ENCODE results near the gene AP1S1. TPM values are rescaled to one million over a fixed set of nuclear protein-coding genes. Genes with fewer than 3 reads are reported as not detected.
A peak's percentile ranks its signal among the peaks of the same experiment; 100 is the strongest.

AP1S1 gene
- polyA plus RNA-seq, 2 of the 4 experiments (the other 2 are of a cell fraction): 107 to 181 TPM

GRCh38 chr7:101108961-101109360, 45.3 kb upstream of the AP1S1 start (continued):
- no peak for TF ChIP-seq TP53 (CRISPR knock-in tag; IDR thresholded peaks at IDR 0.05)
- TF ChIP-seq GATA3 (IDR thresholded peaks at IDR 0.05; ENCODE audit: borderline replicate concordance): no peak
- no peak for TF ChIP-seq MYC (IDR thresholded peaks at IDR 0.05; ENCODE audit: borderline replicate concordance, low read length)
- no peak for TF ChIP-seq ESRRA (IDR thresholded peaks at IDR 0.05; ENCODE audit: borderline replicate concordance, low read length)

DNA sequence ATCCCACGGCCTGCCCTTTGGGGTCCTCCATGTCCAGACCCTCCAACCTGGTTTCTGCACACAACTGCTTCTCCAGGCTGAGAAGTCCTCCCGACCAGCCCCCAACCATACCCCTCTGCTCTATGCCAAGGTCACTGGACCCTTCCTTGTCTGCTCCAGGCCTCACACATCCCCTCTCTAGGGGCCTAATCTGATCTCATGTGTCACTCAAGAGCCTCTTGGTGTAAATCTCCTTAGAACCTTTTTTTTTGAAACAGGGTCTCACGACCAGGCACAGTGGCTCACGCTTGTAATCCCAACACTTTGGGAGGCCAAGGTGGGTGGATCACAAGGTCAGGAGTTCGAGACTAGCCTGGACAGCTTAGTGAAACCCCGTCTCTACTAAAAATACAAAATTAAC, 44.9 kb upstream of the AP1S1 start:
- H3K4me1 ChIP-seq: peaks cover 36% of the 10 kb centered on the region
- H3K4me2 ChIP-seq: peak overlapping the region; percentile 33; the same call in 1 of the 3 replicates
- ChIA-PET POLR2A (interaction anchor here (0.5 to 1.7 kb wide), 5 partner anchors 8 to 29 kb away, joined by 3 to 14 read pairs (median 5); partner anchors contain the start of gene SERPINE1), CTCF (interaction anchor here (0.6 to 20.0 kb wide), 4 partner anchors 9 to 206 kb away, joined by 3 to 600 read pairs (median 6); partner anchors contain the start of gene SERPINE1)
- TF ChIP-seq ZC3H11A (IDR thresholded peaks at IDR 0.05): no peak
- TF ChIP-seq NR3C1 (IDR thresholded peaks at IDR 0.05): no peak
- TF ChIP-seq NPAS2 (CRISPR knock-in tag; IDR thresholded peaks at IDR 0.05; ENCODE audit: borderline replicate concordance): no peak
- TF ChIP-seq SMC3 (IDR thresholded peaks at IDR 0.05): no peak
- no peak for TF ChIP-seq HOXB5 (CRISPR knock-in tag; IDR thresholded peaks at IDR 0.05)
- no peak for TF ChIP-seq POLR2A (IDR thresholded peaks at IDR 0.05; ENCODE audit: low read length)
- TF ChIP-seq HES2 (IDR thresholded peaks at IDR 0.05): no peak
- TF ChIP-seq HOXA7 (CRISPR knock-in tag; IDR thresholded peaks at IDR 0.05): no peak
- TF ChIP-seq CBX2 (IDR thresholded peaks at IDR 0.05; ENCODE audit: borderline replicate concordance, low read depth): no peak
- TF ChIP-seq FOSB (CRISPR knock-in tag; IDR thresholded peaks at IDR 0.05): no peak
- TF ChIP-seq MAZ (IDR thresholded peaks at IDR 0.05; ENCODE audit: borderline replicate concordance, low read depth, low read length): no peak
- no peak for TF ChIP-seq EP300 (IDR thresholded peaks at IDR 0.05)
- TF ChIP-seq RFX5 (IDR thresholded peaks at IDR 0.05): no peak
- no peak for TF ChIP-seq ZFP36 (IDR thresholded peaks at IDR 0.05; ENCODE audit: borderline replicate concordance, partially characterized antibody)
- TF ChIP-seq E2F6 (IDR thresholded peaks at IDR 0.05; ENCODE audit: borderline replicate concordance, low read depth): no peak
- no peak for TF ChIP-seq FOSL2 (IDR thresholded peaks at IDR 0.05)
- no peak for TF ChIP-seq FOSL2 (CRISPR knock-in tag; IDR thresholded peaks at IDR 0.05)
- no peak for TF ChIP-seq JUNB (IDR thresholded peaks at IDR 0.05)
- TF ChIP-seq CTCF (IDR thresholded peaks at IDR 0.05): no peak
- TF ChIP-seq JUN (IDR thresholded peaks at IDR 0.05): no peak
- no peak overlapping the region for H3K4me3 ChIP-seq
- WGBS (ENCODE audit: missing lambda C conversion rate): 83% methylated on average over 6 of the region's 6 CpGs
- peak overlapping the region; percentile 74 to 94 for H3K27ac ChIP-seq
- ATAC-seq (peak in 1 of 2 experiments; percentile 23; a peak in 3 of 6 replicates), DNase-seq (ENCODE audit: low read depth in 1 of 2, low spot score in 1 of 2) (no peak), FAIRE-seq (no peak)
- no peaks in the 10 kb centered on the region for H3K9me3 ChIP-seq

- H3K4me2 ChIP-seq: no peak overlapping the region
- no peak for TF ChIP-seq JUN (IDR thresholded peaks at IDR 0.05)
- no peak for TF ChIP-seq MYC (IDR thresholded peaks at IDR 0.05; ENCODE audit: borderline replicate concordance, low read length)
- no peak for TF ChIP-seq ESRRA (IDR thresholded peaks at IDR 0.05; ENCODE audit: borderline replicate concordance, low read length)
- no peak for TF ChIP-seq TP53 (CRISPR knock-in tag; IDR thresholded peaks at IDR 0.05)
- TF ChIP-seq POLR2AphosphoS2 (conservative IDR thresholded peaks at IDR 0.05; ENCODE audit: low read length): no peak
- TF ChIP-seq, protein P1, sequence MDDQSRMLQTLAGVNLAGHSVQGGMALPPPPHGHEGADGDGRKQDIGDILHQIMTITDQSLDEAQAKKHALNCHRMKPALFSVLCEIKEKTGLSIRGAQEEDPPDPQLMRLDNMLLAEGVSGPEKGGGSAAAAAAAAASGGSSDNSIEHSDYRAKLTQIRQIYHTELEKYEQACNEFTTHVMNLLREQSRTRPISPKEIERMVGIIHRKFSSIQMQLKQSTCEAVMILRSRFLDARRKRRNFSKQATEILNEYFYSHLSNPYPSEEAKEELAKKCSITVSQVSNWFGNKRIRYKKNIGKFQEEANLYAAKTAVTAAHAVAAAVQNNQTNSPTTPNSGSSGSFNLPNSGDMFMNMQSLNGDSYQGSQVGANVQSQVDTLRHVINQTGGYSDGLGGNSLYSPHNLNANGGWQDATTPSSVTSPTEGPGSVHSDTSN (IDR thresholded peaks at IDR 0.05): no peak
- TF ChIP-seq FOXS1 (CRISPR knock-in tag; IDR thresholded peaks at IDR 0.05): no peak
- no peak for TF ChIP-seq MAFK (IDR thresholded peaks at IDR 0.05; ENCODE audit: partially characterized antibody)
- TF ChIP-seq POLR2A (IDR thresholded peaks at IDR 0.05; ENCODE audit: low read length): no peak
- TF ChIP-seq HEYL (CRISPR knock-in tag; IDR thresholded peaks at IDR 0.05): no peak
- no peak for TF ChIP-seq HES2 (IDR thresholded peaks at IDR 0.05)
- DNase-seq (ENCODE audit: low read depth in 1 of 2, low spot score in 1 of 2) (no peak), ATAC-seq (no peak), FAIRE-seq (no peak)
- H3K4me1 ChIP-seq: peaks cover 34% of the 10 kb centered on the region
- CTCF ChIA-PET: interaction anchor here (1.0 to 20.0 kb wide), 6 partner anchors 8 to 81 kb away, joined by 3 to 600 read pairs (median 6); partner anchors contain the start of gene SERPINE1
- H3K4me3 ChIP-seq: no peak overlapping the region
- WGBS (ENCODE audit: missing lambda C conversion rate): 86% methylated on average over 5 of the region's 5 CpGs
- no peaks in the 10 kb centered on the region for H3K9me3 ChIP-seq
- POLR2A ChIA-PET: interaction anchor here (1.0 to 1.2 kb wide), 3 partner anchors 10 to 15 kb away, joined by 4 to 5 read pairs (median 5); partner anchors contain the start of gene SERPINE1
- H3K27ac ChIP-seq: peak overlapping the region; percentile 94 to 95; a peak in 5 of 6 replicates
Measured at GRCh38 chr7:101111261-101111660, 43.0 kb upstream of the AP1S1 start.

Data from A549 (cell line).